GM19240 (cell line): ENCODE results near the gene WDFY4.

ENCODE experiments used
- DNase-seq: peaks from one replicate; pipeline ENCODE4 v3.0.0; 2011; ENCODE audit warnings: low spot score; ENCODE audit not compliant: insufficient read length

WDFY4 gene

GRCh38 chr10:48843198-48843597 is 158.5 kb downstream of the WDFY4 start:
- no peak for DNase-seq

DNA sequence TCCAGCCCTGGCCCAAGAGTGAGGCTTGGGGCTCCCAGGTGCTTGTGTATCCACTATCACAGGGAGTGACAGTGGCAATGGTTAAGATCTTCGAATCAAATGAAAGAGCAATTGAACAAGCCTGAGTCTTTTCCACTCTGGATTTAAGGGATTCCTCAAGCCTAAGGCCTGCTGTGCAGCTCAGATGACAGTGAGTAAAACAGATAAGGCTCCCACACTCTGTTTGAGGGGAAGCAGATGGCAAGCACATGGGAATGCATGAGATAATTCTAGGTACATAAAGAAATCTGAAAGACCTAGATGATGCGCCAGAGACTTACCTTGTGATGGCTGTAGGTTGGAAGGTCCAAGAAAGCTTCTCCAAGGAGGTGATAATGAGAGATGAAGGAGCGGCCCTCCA is 159.9 kb downstream of the WDFY4 start:
- DNase-seq = no peak

- DNase-seq = no peak
Observed at GRCh38 chr10:48845512-48845911, 160.8 kb downstream of the WDFY4 start.

DNA sequence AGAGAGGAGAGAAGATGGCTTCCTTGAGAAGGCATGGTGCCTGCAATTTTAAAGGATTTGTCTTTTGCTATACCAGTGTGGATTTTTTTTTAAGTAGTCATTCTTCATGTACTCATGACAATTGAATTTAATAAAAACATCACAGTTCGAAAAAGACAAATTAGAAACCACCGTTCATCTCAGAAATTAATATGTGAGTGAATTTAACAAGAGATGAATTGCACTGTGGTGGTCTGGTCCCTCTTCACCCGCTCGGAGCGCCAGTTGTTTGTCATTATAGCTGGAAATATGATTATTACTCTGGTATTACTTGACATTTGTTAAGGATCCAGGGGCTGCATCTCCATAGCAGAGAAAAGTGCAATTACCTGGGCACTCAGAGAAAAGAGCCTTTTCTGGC is 163.0 kb downstream of the WDFY4 start:
- DNase-seq = no peak

GRCh38 chr10:48856855-48857254 is 172.2 kb downstream of the WDFY4 start:
- DNase-seq = no peak

DNA sequence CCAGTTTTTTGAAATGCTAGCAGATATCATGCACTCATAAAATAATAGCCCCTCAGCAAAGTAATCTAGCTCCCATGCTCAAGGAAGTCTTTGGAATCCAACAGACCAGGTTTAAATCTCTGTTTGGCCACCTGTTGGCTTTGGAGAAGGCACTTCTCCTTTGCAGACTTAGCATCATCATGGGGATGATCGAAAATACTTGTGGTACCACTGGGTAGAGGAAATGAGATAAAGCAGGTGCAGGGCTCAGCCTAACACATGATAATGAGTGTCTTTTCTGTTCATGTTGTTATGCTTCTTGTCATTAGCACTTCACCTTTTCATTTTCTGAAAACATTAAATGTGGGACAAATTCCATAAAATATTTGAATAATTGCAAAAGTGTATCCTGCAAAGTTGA is 187.6 kb downstream of the WDFY4 start:
- DNase-seq = no peak

- DNase-seq = no peak
Observed at GRCh38 chr10:48878091-48878490, 193.4 kb downstream of the WDFY4 start.

DNA sequence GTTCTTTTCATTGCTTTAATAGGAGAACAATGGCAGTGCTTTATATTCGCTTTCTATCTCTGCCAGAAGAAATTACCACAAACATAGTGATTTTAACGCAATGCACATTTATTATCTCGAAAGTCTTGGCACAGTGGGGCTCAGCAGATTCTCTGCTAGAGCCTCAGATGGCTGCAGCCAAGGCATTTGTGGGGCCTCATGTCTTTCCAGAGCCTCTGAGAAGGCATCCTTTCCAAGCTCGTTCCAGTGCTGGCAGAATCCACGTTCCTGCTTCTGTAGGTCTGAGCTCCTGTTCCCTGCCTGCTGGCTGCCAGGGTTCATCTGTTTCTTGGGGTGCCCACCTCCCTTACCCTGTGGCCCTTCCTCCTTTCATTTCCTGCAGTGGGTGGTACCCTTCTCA is 194.8 kb downstream of the WDFY4 start:
- no peak for DNase-seq

- no peak for DNase-seq
Observed at GRCh38 chr10:48880016-48880705, 195.5 kb downstream of the WDFY4 start.

- DNase-seq = no peak
Observed at GRCh38 chr10:48881937-48882336, 197.3 kb downstream of the WDFY4 start.

GRCh38 chr10:48882881-48883280 is 198.2 kb downstream of the WDFY4 start:
- DNase-seq = no peak

GRCh38 chr10:48883701-48884100 is 199.0 kb downstream of the WDFY4 start:
- no peak for DNase-seq

- no peak for DNase-seq
Observed at GRCh38 chr10:48884179-48885045, 199.7 kb downstream of the WDFY4 start.

GRCh38 chr10:48885376-48885775 is 200.7 kb downstream of the WDFY4 start:
- DNase-seq = no peak

DNA sequence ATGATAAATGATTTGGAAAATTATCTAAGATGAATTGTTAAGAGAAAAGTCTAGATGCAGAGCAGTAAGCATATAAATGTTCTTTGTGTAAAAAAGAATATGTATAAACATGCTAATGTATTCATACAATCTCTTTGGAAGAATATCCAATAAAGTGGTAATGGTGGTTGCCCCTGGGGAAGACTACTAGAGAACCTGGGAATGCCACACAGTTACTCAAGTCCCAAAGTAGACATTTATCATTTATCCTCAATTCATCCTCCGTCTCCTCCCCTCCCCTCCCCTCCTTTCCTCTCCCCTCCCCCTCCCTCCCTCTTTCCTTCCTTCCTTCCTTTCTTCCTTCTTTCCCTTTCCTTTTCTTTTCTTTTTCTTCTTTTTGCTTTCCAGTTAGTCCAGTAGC is 203.3 kb downstream of the WDFY4 start:
- no peak for DNase-seq

GRCh38 chr10:48890888-48891850 is 206.5 kb downstream of the WDFY4 start:
- DNase-seq = no peak

- no peak for DNase-seq
Observed at GRCh38 chr10:48894911-48895802, 210.5 kb downstream of the WDFY4 start.

DNA sequence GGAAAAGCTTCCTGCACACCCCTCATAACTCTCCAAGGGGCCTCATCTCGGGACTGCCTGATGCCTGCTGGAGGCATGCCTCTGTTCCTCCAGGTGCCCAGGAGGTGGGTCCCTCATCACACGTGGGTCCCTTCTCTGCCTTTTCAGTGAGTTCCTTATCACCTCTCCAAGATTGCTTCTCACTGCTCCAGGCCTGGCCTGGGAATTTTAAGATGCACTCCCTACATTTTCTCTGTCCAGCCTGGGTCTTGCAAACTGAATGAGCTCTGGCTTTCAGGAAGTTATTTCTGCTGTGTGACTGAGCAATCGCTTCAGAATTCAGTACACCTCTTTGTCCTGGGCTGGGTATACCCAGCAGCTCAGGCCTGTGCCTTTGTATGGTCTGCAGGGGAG is 211.1 kb downstream of the WDFY4 start:
- no peak for DNase-seq

- DNase-seq = no peak
Observed at GRCh38 chr10:48896756-48897440, 212.2 kb downstream of the WDFY4 start.

- DNase-seq = no peak
Observed at GRCh38 chr10:48897441-48897790, 212.7 kb downstream of the WDFY4 start.
